Calu3 (cell line): ENCODE data around the gene CCDC85C. TPM values are rescaled to one million over a fixed set of nuclear protein-coding genes. Genes with fewer than 3 reads are reported as not detected.
A peak's percentile ranks its signal among the peaks of the same experiment; 100 is the strongest.

ENCODE experiments used
- BruUV-seq: library from RNA; stranded (reverse); fragments of 400-500 nt; replicated peaks from 2 replicates; lab custom pipeline; 2021; lab: Mats Ljungman, UMichigan
- CTCF ChIA-PET: fragments of 300-600 bp; sonication (Branson Sonifier 250); formaldehyde crosslinking; loops from one replicate; lab custom pipeline; 2022; ENCODE audit warnings: antibody characterized with exemption; lab: Charles Lee
- DNase-seq: peaks from one replicate; pipeline ENCODE4 v3.0.0; 2022
- H3K27ac Mint-ChIP-seq: one replicate; pipeline ENCODE4 v1.8.0; 2022; ENCODE audit warnings: mixed read lengths; ENCODE audit not compliant: unreplicated experiment
- H3K27me3 Mint-ChIP-seq: one replicate; pipeline ENCODE4 v1.8.0; 2022; ENCODE audit warnings: mixed read lengths; ENCODE audit not compliant: unreplicated experiment
- H3K36me3 Mint-ChIP-seq: one replicate; pipeline ENCODE4 v1.8.0; 2022; ENCODE audit warnings: mild to moderate bottlenecking, moderate library complexity, mixed read lengths; ENCODE audit not compliant: insufficient read depth, unreplicated experiment
- H3K4me1 Mint-ChIP-seq: one replicate; pipeline ENCODE4 v1.8.0; 2022; ENCODE audit warnings: mild to moderate bottlenecking, low read depth, mixed read lengths; ENCODE audit not compliant: unreplicated experiment
- H3K4me3 Mint-ChIP-seq: one replicate; pipeline ENCODE4 v1.8.0; 2022; ENCODE audit warnings: mild to moderate bottlenecking, low read depth, moderate library complexity, mixed read lengths; ENCODE audit not compliant: unreplicated experiment
- H3K9me3 Mint-ChIP-seq: one replicate; pipeline ENCODE4 v1.8.0; 2022; ENCODE audit warnings: low read depth, mixed read lengths; ENCODE audit not compliant: unreplicated experiment
- intact Hi-C: fragments of 100-400 bp; cut with micrococcal nuclease; formaldehyde crosslinking; loops from one replicate; pipeline ENCODE4 v1.10.0; 2022; ENCODE audit not compliant: unreplicated experiment
- total RNA-seq: library from RNA; stranded (reverse); gene quantifications from 2 replicates; pipeline ENCODE4 v1.2.3, GENCODE V29; 2022
- TF ChIP-seq, protein P1 (sequence below): fragments of 200-600 bp; IDR thresholded peaks from one replicate; pipeline ENCODE4 v1.8.0; 2022; ENCODE audit warnings: antibody characterized with exemption; ENCODE audit not compliant: unreplicated experiment

CCDC85C gene
- total RNA-seq, 1 experiment from 2014 or later = 45.1 TPM

GRCh38 chr14:99512110-99512449 is 91.9 kb downstream of the CCDC85C start:
- Mint-ChIP-seq H3K36me3 (peaks cover 37% of the 10 kb centered on the region), H3K4me3 (no peak overlapping the region), H3K27me3 (no peaks in the 10 kb centered on the region), H3K27ac (no peak overlapping the region), H3K4me1 (no peaks in the 10 kb centered on the region), H3K9me3 (no peaks in the 10 kb centered on the region)
- BruUV-seq = TSS peak; percentile 46
- TF ChIP-seq, protein P1, sequence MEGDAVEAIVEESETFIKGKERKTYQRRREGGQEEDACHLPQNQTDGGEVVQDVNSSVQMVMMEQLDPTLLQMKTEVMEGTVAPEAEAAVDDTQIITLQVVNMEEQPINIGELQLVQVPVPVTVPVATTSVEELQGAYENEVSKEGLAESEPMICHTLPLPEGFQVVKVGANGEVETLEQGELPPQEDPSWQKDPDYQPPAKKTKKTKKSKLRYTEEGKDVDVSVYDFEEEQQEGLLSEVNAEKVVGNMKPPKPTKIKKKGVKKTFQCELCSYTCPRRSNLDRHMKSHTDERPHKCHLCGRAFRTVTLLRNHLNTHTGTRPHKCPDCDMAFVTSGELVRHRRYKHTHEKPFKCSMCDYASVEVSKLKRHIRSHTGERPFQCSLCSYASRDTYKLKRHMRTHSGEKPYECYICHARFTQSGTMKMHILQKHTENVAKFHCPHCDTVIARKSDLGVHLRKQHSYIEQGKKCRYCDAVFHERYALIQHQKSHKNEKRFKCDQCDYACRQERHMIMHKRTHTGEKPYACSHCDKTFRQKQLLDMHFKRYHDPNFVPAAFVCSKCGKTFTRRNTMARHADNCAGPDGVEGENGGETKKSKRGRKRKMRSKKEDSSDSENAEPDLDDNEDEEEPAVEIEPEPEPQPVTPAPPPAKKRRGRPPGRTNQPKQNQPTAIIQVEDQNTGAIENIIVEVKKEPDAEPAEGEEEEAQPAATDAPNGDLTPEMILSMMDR = no peak
- intact Hi-C loops = no loop called here
- DNase-seq = no peak
- CTCF ChIA-PET = no interaction called here

GRCh38 chr14:99511421-99512109 is 92.4 kb downstream of the CCDC85C start:
- no peak for DNase-seq
- Mint-ChIP-seq H3K4me1 (no peaks in the 10 kb centered on the region), H3K4me3 (no peak overlapping the region), H3K36me3 (peaks cover 40% of the 10 kb centered on the region), H3K27ac (no peak overlapping the region), H3K9me3 (no peaks in the 10 kb centered on the region), H3K27me3 (no peaks in the 10 kb centered on the region)
- intact Hi-C loops = no loop called here
- CTCF ChIA-PET = no interaction called here
- TF ChIP-seq, protein P1 = no peak
- BruUV-seq = no TSS peak

- no peak for DNase-seq
- no peaks in the 10 kb centered on the region for H3K27me3 Mint-ChIP-seq
- BruUV-seq = TSS peak; percentile 95
- CTCF ChIA-PET = interaction anchor here (0.6 kb wide), 1 partner anchor 173 kb away, joined by 6 read pairs; the partner anchor contains the start of gene CYP46A1
- no peak overlapping the region for H3K4me3 Mint-ChIP-seq
- no peaks in the 10 kb centered on the region for H3K9me3 Mint-ChIP-seq
- H3K36me3 Mint-ChIP-seq = peaks cover 50% of the 10 kb centered on the region
- TF ChIP-seq, protein P1 = no peak
- H3K4me1 Mint-ChIP-seq = no peaks in the 10 kb centered on the region
- H3K27ac Mint-ChIP-seq = no peak overlapping the region
- intact Hi-C loops = no loop called here
Observed at GRCh38 chr14:99510556-99511139, 93.4 kb downstream of the CCDC85C start.

DNA sequence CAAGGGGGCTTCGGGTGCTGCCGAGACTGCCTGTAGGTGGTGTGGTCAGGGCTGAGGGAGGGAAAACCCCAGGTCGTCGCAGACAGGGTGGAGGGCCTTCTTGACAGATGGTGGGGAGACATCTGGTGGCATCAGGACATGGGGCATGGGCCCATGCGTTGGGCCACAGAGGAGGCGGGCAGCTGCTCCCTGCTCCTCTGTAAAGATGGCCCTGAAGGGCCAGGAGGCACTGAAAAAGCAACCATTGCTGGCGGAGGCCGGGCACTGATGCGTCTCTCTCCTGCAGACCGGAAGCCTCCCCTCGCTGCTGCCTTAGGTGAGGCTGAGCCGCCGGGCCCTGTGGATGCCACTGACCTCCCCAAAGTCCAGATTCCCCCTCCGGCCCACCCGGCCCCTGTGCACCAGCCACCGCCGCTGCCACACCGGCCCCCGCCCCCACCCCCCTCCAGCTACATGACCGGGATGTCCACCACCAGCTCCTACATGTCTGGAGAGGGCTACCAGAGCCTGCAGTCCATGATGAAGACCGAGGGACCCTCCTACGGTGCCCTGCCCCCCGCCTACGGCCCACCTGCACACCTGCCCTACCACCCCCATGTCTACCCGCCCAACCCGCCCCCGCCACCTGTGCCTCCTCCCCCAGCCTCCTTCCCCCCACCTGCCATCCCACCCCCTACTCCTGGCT is 94.0 kb downstream of the CCDC85C start:
- H3K4me3 Mint-ChIP-seq = no peak overlapping the region
- peaks cover 56% of the 10 kb centered on the region for H3K36me3 Mint-ChIP-seq
- no peak for DNase-seq
- H3K27me3 Mint-ChIP-seq = no peaks in the 10 kb centered on the region
- TF ChIP-seq, protein P1 = no peak
- CTCF ChIA-PET = no interaction called here
- intact Hi-C loops = no loop called here
- H3K4me1 Mint-ChIP-seq = no peaks in the 10 kb centered on the region
- no peaks in the 10 kb centered on the region for H3K9me3 Mint-ChIP-seq
- no peak overlapping the region for H3K27ac Mint-ChIP-seq
- no TSS peak for BruUV-seq
